Esophagus muscularis mucosa (tissue), 4 donors: ENCODE measurements around the gene RNF222. TPM values are rescaled to one million over a fixed set of nuclear protein-coding genes. Genes with fewer than 3 reads are reported as not detected.

ENCODE experiments used
- DNase-seq: peaks from one replicate; pipeline ENCODE4 v3.0.0-alpha.2; 2017; ENCODE audit errors: extremely low spot score
- H3K27ac ChIP-seq, 4 donors: fragments of 200-600 bp; sonication (generic); replicated peaks in 1 of 4; 1 replicate in 3 of 4; 2 replicates in 1 of 4; pipeline ENCODE4 v1.5.1; 2016 to 2019; ENCODE audit warnings: mild to moderate bottlenecking in 1 of 4
- H3K27me3 ChIP-seq, 4 donors: fragments of 200-600 bp; sonication (generic); one replicate each; pipeline versions ENCODE4 v1.5.1 to v1.6.0; 2016 to 2019
- H3K36me3 ChIP-seq, 4 donors: fragments of 200-600 bp; sonication (generic); one replicate each; pipeline ENCODE4 v1.5.1; 2016 to 2019
- H3K4me1 ChIP-seq, 4 donors: fragments of 200-600 bp; sonication (generic); one replicate each; pipeline ENCODE4 v1.5.1; 2016 to 2019
- H3K4me3 ChIP-seq, 4 donors: fragments of 200-600 bp; sonication (generic); 1 replicate in 2 of 4; 2 replicates in 2 of 4; pipeline ENCODE4 v1.5.1; 2016 to 2019; ENCODE audit warnings: mild to moderate bottlenecking in 4 of 4, moderate library complexity in 1 of 4
- H3K9me3 ChIP-seq, 4 donors: fragments of 200-600 bp; sonication (generic); 1 replicate in 3 of 4; 2 replicates in 1 of 4; pipeline ENCODE4 v1.5.1; 2016 to 2019
- EP300 ChIP-seq: sonication (generic); formaldehyde crosslinking; IDR thresholded peaks from one replicate; pipeline ENCODE4 v1.6.1; 2017; ENCODE audit warnings: antibody characterized with exemption
- POLR2A ChIP-seq: fragments of 450-650 bp; IDR thresholded peaks from one replicate; pipeline ENCODE4 v1.6.1; 2017; ENCODE audit warnings: antibody characterized with exemption, moderate library complexity, mild to moderate bottlenecking, low read depth
- POLR2AphosphoS5 ChIP-seq, 2 donors: sonication (generic); formaldehyde crosslinking; IDR thresholded peaks; one replicate each; pipeline ENCODE4 v1.6.1; 2017; ENCODE audit warnings: antibody characterized with exemption in 2 of 2
- WGBS: methylation state at CpG from one replicate; pipeline ENCODE4 v1.1.5; 2018; 5-methylcytosine and 5-hydroxymethylcytosine counted together
- intact Hi-C: fragments of 100-400 bp; cut with DNase I; formaldehyde crosslinking; loops from one replicate; pipeline ENCODE4 v1.15.1; 2023
- total RNA-seq, 4 donors: library from RNA; depleted of rRNA; stranded (reverse); fragments of >200 nt; gene quantifications; one replicate each; pipeline versions ENCODE4 v1.1.0 to v1.2.1, GENCODE V29; 2016
- TF ChIP-seq, protein P1 (sequence below), 3 experiments: fragments of 200-600 bp in 2 of 3; fragments of 450-650 bp in 1 of 3; sonication (generic) in 2 of 3; IDR thresholded peaks; one replicate each; pipeline ENCODE4 v1.5.1; 2017 to 2019; ENCODE audit warnings: antibody characterized with exemption in 3 of 3, mild to moderate bottlenecking in 2 of 3, moderate library complexity in 1 of 3

Gene RNF222
- total RNA-seq, 4 donors from 2014 or later: 0.42 TPM; not detected in 3

DNA sequence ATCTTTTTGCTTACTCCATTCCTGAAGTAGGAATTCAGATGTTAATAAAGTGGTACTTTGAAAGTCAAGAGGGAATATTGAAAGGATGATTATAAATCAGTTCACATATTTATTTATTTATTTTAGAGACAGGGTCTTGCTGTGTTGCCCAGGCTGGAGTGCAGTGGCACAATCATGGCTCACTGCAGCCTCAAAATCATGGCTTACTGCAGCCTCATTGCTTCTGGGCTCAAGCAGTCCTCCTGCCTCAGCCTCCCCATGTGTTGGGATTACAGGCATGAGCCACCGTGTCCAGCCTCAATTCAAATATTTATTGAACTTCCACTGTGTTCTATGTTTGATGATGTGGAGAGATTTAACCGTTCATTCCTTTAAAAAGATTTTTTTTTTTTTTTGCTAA lies 44.7 kb upstream of the RNF222 start:
- H3K9me3 ChIP-seq: no peaks in the 10 kb centered on the region
- H3K4me1 ChIP-seq: peaks cover 45 to 65% (median 49%) of the 10 kb centered on the region in 4 donors
- no peaks in the 10 kb centered on the region for H3K27me3 ChIP-seq
- WGBS: 92% methylated on average over 2 of the region's 2 CpGs
- H3K4me3 ChIP-seq: no peak overlapping the region
- DNase-seq: no peak
- TF ChIP-seq, protein P1, sequence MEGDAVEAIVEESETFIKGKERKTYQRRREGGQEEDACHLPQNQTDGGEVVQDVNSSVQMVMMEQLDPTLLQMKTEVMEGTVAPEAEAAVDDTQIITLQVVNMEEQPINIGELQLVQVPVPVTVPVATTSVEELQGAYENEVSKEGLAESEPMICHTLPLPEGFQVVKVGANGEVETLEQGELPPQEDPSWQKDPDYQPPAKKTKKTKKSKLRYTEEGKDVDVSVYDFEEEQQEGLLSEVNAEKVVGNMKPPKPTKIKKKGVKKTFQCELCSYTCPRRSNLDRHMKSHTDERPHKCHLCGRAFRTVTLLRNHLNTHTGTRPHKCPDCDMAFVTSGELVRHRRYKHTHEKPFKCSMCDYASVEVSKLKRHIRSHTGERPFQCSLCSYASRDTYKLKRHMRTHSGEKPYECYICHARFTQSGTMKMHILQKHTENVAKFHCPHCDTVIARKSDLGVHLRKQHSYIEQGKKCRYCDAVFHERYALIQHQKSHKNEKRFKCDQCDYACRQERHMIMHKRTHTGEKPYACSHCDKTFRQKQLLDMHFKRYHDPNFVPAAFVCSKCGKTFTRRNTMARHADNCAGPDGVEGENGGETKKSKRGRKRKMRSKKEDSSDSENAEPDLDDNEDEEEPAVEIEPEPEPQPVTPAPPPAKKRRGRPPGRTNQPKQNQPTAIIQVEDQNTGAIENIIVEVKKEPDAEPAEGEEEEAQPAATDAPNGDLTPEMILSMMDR (IDR thresholded peaks at IDR 0.05): no peak
- TF ChIP-seq EP300 (no peak), POLR2AphosphoS5 (IDR thresholded peaks at IDR 0.05) (no peak), POLR2A (no peak)
- no peak overlapping the region for H3K27ac ChIP-seq
- intact Hi-C loops: loop anchor here (5.0 kb wide), 1 partner anchor 35 kb away; no protein-coding TSS in a partner anchor
- H3K36me3 ChIP-seq: peaks cover 6 to 54% (median 27%) of the 10 kb centered on the region in 4 donors

DNA sequence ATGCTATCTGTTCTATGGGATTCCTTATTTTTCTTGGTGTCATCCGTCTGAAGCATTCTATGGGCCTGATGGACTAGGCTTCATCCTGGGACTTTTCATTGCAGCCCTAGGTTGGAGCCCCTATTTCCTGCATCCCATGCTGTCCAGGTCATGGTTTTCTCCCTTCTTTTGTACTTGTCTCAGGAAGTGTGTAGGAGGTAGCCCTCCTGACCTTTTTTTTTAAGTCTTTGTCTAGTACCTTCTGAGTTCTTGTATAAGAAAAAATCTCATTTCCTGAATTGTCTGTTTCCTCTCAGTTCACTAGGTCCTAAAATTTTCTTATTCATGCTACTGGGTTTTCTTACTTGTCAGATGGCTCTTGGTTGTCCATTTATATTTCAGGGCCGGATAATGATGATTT lies 44.1 kb upstream of the RNF222 start:
- Histone ChIP-seq H3K4me3 (no peak overlapping the region), H3K36me3 (peaks cover 6 to 48% (median 21%) of the 10 kb centered on the region in 4 donors), H3K4me1 (peaks cover 51 to 67% (median 52%) of the 10 kb centered on the region in 4 donors), H3K27ac (no peak overlapping the region), H3K9me3 (no peaks in the 10 kb centered on the region), H3K27me3 (no peaks in the 10 kb centered on the region)
- DNase-seq: no peak
- WGBS: 75% methylated on average over 2 of the region's 2 CpGs
- intact Hi-C loops: loop anchor here (5.0 kb wide), 1 partner anchor 36 kb away; no protein-coding TSS in a partner anchor
- TF ChIP-seq EP300 (no peak), POLR2A (no peak), POLR2AphosphoS5 (IDR thresholded peaks at IDR 0.05) (no peak)
- TF ChIP-seq, protein P1 (IDR thresholded peaks at IDR 0.05): no peak

DNA sequence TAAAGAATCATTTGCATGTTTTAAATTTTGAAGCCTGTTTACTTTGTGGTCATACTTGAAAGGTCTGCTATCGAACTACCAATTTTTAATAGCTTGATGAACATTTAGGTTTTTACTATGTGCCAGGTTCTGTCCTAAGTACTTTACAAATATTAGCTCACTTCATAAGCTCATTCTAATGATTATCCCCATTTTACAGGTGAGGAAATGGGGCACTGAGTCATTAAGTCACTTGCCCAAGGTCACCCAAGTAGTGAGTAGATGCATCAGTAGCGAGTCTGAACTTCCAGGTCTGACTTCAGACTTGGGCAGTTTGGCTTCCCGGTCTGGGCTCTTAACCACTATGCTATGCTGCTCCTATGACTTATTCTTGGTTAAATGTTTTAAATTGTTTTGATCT lies 42.1 kb upstream of the RNF222 start:
- no peaks in the 10 kb centered on the region for H3K9me3 ChIP-seq
- no peak overlapping the region for H3K27ac ChIP-seq
- peaks cover 49 to 68% (median 57%) of the 10 kb centered on the region in 4 donors for H3K4me1 ChIP-seq
- H3K36me3 ChIP-seq: peaks cover 6 to 29% (median 15%) of the 10 kb centered on the region in 4 donors
- DNase-seq: no peak
- 98% methylated on average over 3 of the region's 3 CpGs for WGBS
- intact Hi-C loops: loop anchor here (5.0 kb wide), 1 partner anchor 38 kb away; no protein-coding TSS in a partner anchor
- TF ChIP-seq POLR2A: no peak
- no peak for TF ChIP-seq EP300
- no peak for TF ChIP-seq POLR2AphosphoS5 (IDR thresholded peaks at IDR 0.05)
- TF ChIP-seq, protein P1 (IDR thresholded peaks at IDR 0.05): no peak
- H3K4me3 ChIP-seq: no peak overlapping the region
- no peaks in the 10 kb centered on the region for H3K27me3 ChIP-seq

DNA sequence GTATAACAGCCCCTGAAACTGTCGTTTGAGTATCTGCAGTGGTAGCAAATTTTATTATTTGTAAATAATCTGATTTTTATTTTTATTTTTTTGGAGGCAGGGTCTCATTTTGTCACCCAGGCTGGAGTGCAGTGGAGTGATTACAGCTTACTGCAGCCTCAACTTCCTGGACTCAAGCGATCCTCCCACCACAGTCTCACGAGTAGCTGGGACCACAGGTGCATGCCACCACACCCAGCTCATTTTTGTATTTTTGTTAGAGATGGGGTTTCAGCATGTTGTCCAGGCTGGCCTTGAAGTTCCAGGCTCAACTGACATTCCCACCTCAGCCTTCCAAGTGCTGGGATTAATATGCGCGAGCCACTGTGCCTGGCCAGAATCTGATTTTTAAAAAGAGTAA lies 40.8 kb upstream of the RNF222 start:
- peaks cover 37 to 62% (median 49%) of the 10 kb centered on the region in 4 donors for H3K4me1 ChIP-seq
- intact Hi-C loops: no loop called here
- no peaks in the 10 kb centered on the region for H3K27me3 ChIP-seq
- 85% methylated on average over 5 of the region's 5 CpGs for WGBS
- H3K36me3 ChIP-seq: peaks cover 0 to 19% (median 9%) of the 10 kb centered on the region in 4 donors
- H3K4me3 ChIP-seq: no peak overlapping the region
- no peak for TF ChIP-seq POLR2A
- TF ChIP-seq, protein P1 (IDR thresholded peaks at IDR 0.05): no peak
- no peak overlapping the region for H3K27ac ChIP-seq
- no peaks in the 10 kb centered on the region for H3K9me3 ChIP-seq
- no peak for DNase-seq

DNA sequence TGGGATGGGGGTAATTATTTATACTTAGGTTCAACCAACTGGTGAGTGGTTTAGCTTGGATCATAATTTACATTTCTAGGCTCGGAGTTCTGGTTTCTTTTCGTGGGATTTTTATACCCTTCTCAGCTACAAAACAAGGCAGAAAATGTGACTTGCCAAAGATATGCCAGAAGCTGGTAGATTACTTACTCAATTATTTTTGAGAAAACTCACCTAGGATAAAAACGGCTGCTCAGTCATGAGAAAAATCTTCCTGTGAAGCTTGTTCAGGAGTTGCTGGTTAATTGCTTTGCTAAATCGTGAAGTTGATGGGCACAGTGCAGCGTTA lies 39.2 kb upstream of the RNF222 start:
- intact Hi-C loops: no loop called here
- no peaks in the 10 kb centered on the region for H3K27me3 ChIP-seq
- no peak for DNase-seq
- no peaks in the 10 kb centered on the region for H3K9me3 ChIP-seq
- H3K36me3 ChIP-seq: peaks cover 0 to 19% (median 9%) of the 10 kb centered on the region in 4 donors
- 16% methylated on average over 5 of the region's 5 CpGs for WGBS
- H3K4me3 ChIP-seq: peak overlapping the region; percentile 86 to 98 (median 96)
- H3K27ac ChIP-seq: peak overlapping the region; percentile 100
- TF ChIP-seq, protein P1 (IDR thresholded peaks at IDR 0.05): no peak
- TF ChIP-seq EP300 (no peak), POLR2A (no peak), POLR2AphosphoS5 (IDR thresholded peaks at IDR 0.05) (no peak)
- peaks cover 33 to 48% (median 37%) of the 10 kb centered on the region in 4 donors for H3K4me1 ChIP-seq
